ENCODE data around the gene AS3MT.

The AS3MT gene

GRCh38 chr10:102868911-102869257 lies 386 bp upstream of the AS3MT start:
- Histone ChIP-seq H3K27ac (no peak overlapping the region), H3K9ac (no peak overlapping the region), H3K4me1 (ENCODE audit: low read depth, poor library complexity, severe bottlenecking) (no peaks in the 10 kb centered on the region), H3K36me3 (ENCODE audit: insufficient read depth) (no peaks in the 10 kb centered on the region), H3K79me2 (ENCODE audit: insufficient read depth, low read depth) (no peaks in the 10 kb centered on the region), H3K4me2 (no peak overlapping the region), H3K4me3 (IDR thresholded peaks at IDR 0.05; ENCODE audit: insufficient read depth, low read depth, low read length) (no peak overlapping the region), H2AFZ (ENCODE audit: low read depth) (no peak overlapping the region), H4K20me1 (ENCODE audit: insufficient read depth) (no peaks in the 10 kb centered on the region), H3K27me3 (ENCODE audit: insufficient read depth, low read depth) (no peaks in the 10 kb centered on the region)
- no peak for TF ChIP-seq CTCF (conservative IDR thresholded peaks at IDR 0.05; ENCODE audit: low read depth, low read length)

- H3K4me2 ChIP-seq, result no peak overlapping the region
- H3K4me1 ChIP-seq (ENCODE audit: low read depth, poor library complexity, severe bottlenecking), result no peaks in the 10 kb centered on the region
- no peak overlapping the region for H3K4me3 ChIP-seq (IDR thresholded peaks at IDR 0.05; ENCODE audit: insufficient read depth, low read depth, low read length)
- H3K9ac ChIP-seq, result no peak overlapping the region
- H2AFZ ChIP-seq (ENCODE audit: low read depth), result no peak overlapping the region
- TF ChIP-seq CTCF (conservative IDR thresholded peaks at IDR 0.05; ENCODE audit: low read depth, low read length), result no peak
- H3K27ac ChIP-seq, result no peak overlapping the region
- H4K20me1 ChIP-seq (ENCODE audit: insufficient read depth), result no peaks in the 10 kb centered on the region
- no peaks in the 10 kb centered on the region for H3K27me3 ChIP-seq (ENCODE audit: insufficient read depth, low read depth)
- no peaks in the 10 kb centered on the region for H3K36me3 ChIP-seq (ENCODE audit: insufficient read depth)
- H3K79me2 ChIP-seq (ENCODE audit: insufficient read depth, low read depth), result no peaks in the 10 kb centered on the region
Measured at GRCh38 chr10:102870221-102870620, 951 bp downstream of the AS3MT start.

GRCh38 chr10:102872163-102872562 lies 2.9 kb downstream of the AS3MT start:
- Histone ChIP-seq H3K79me2 (ENCODE audit: insufficient read depth, low read depth) (no peaks in the 10 kb centered on the region), H3K27ac (no peak overlapping the region), H2AFZ (ENCODE audit: low read depth) (no peak overlapping the region), H4K20me1 (ENCODE audit: insufficient read depth) (no peaks in the 10 kb centered on the region), H3K4me1 (ENCODE audit: low read depth, poor library complexity, severe bottlenecking) (no peaks in the 10 kb centered on the region), H3K9ac (no peak overlapping the region), H3K4me3 (IDR thresholded peaks at IDR 0.05; ENCODE audit: insufficient read depth, low read depth, low read length) (no peak overlapping the region), H3K4me2 (no peak overlapping the region), H3K27me3 (ENCODE audit: insufficient read depth, low read depth) (no peaks in the 10 kb centered on the region), H3K36me3 (ENCODE audit: insufficient read depth) (no peaks in the 10 kb centered on the region)
- TF ChIP-seq CTCF (conservative IDR thresholded peaks at IDR 0.05; ENCODE audit: low read depth, low read length), result no peak

- Histone ChIP-seq H3K27ac (no peak overlapping the region), H3K4me1 (ENCODE audit: low read depth, poor library complexity, severe bottlenecking) (no peaks in the 10 kb centered on the region), H3K9ac (no peak overlapping the region), H3K4me3 (IDR thresholded peaks at IDR 0.05; ENCODE audit: insufficient read depth, low read depth, low read length) (no peak overlapping the region), H3K36me3 (ENCODE audit: insufficient read depth) (no peaks in the 10 kb centered on the region), H2AFZ (ENCODE audit: low read depth) (no peak overlapping the region), H4K20me1 (ENCODE audit: insufficient read depth) (no peaks in the 10 kb centered on the region), H3K4me2 (no peak overlapping the region), H3K79me2 (ENCODE audit: insufficient read depth, low read depth) (no peaks in the 10 kb centered on the region), H3K27me3 (ENCODE audit: insufficient read depth, low read depth) (no peaks in the 10 kb centered on the region)
- TF ChIP-seq CTCF (conservative IDR thresholded peaks at IDR 0.05; ENCODE audit: low read depth, low read length), result no peak
Measured at GRCh38 chr10:102876747-102877153, 7.5 kb downstream of the AS3MT start.

GRCh38 chr10:102878629-102879028 lies 9.4 kb downstream of the AS3MT start:
- H3K36me3 ChIP-seq (ENCODE audit: insufficient read depth), result no peaks in the 10 kb centered on the region
- no peak overlapping the region for H3K4me3 ChIP-seq (IDR thresholded peaks at IDR 0.05; ENCODE audit: insufficient read depth, low read depth, low read length)
- no peaks in the 10 kb centered on the region for H3K79me2 ChIP-seq (ENCODE audit: insufficient read depth, low read depth)
- H3K27ac ChIP-seq, result no peak overlapping the region
- no peak for TF ChIP-seq CTCF (conservative IDR thresholded peaks at IDR 0.05; ENCODE audit: low read depth, low read length)
- H3K4me2 ChIP-seq, result no peak overlapping the region
- no peak overlapping the region for H2AFZ ChIP-seq (ENCODE audit: low read depth)
- H3K27me3 ChIP-seq (ENCODE audit: insufficient read depth, low read depth), result no peaks in the 10 kb centered on the region
- H3K4me1 ChIP-seq (ENCODE audit: low read depth, poor library complexity, severe bottlenecking), result no peaks in the 10 kb centered on the region
- no peaks in the 10 kb centered on the region for H4K20me1 ChIP-seq (ENCODE audit: insufficient read depth)
- H3K9ac ChIP-seq, result no peak overlapping the region

Measured in KMS-11 (cell line).